ENCODE data around the gene ZBED2. TPM values are rescaled to one million over a fixed set of nuclear protein-coding genes. Genes with fewer than 3 reads are reported as not detected.

The ZBED2 gene
- total and polyA plus RNA-seq, 2 of the 8 experiments (the other 6 are each of a cell fraction or from before 2014, with no cell fraction given), result not detected

DNA sequence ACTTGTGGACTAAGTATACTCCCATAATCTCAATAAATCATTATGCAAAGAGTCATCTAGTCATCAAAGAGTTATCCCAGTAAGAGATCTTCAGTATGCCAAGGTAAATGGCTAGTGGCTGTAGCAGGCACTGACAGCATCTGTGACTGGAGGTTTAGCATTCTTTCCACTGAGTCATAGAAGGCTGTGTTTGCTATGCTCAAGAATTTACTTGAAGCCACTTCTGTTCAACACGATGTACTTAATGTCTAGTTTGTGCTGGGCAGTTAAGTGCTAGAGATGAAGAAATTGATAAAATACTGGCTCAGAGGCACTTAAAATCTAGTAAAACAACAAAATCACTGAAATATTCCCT is 13.0 kb downstream of the ZBED2 start:
- Histone ChIP-seq H3K4ac (replicated peaks; ENCODE audit: insufficient read length, low read depth, low read length) (no peak overlapping the region), H4K8ac (ENCODE audit: extremely low read depth, insufficient read depth, low read length) (no peak overlapping the region), H3K27me3 (replicated peaks in 1 of 4; ENCODE audit: control insufficient read depth in 3 of 4, extremely low read depth in 1 of 4, insufficient read depth in 3 of 4, low read length in 3 of 4) (no peaks in the 10 kb centered on the region), H3K4me1 (replicated peaks in 1 of 4; ENCODE audit: control insufficient read depth in 3 of 4, insufficient read depth in 4 of 4, low read length in 3 of 4) (no peaks in the 10 kb centered on the region), H3K14ac (ENCODE audit: insufficient read length) (no peak overlapping the region), H2BK12ac (ENCODE audit: low read depth, low read length) (no peak overlapping the region), H2BK15ac (ENCODE audit: low read length) (no peak overlapping the region), H3K23ac (ENCODE audit: insufficient read length) (no peak overlapping the region), H3K4me3 (ENCODE audit: extremely low read depth in 1 of 4, insufficient read depth in 2 of 4, low read depth in 3 of 4, low read length in 4 of 4) (no peak overlapping the region), H2AK5ac (ENCODE audit: low read depth, low read length) (no peak overlapping the region), H2BK5ac (ENCODE audit: low read depth, low read length) (no peak overlapping the region), H3K9ac (replicated peaks in 1 of 4; ENCODE audit: extremely low read depth in 1 of 4, low read depth in 3 of 4, low read length in 3 of 4) (no peak overlapping the region), H3K18ac (ENCODE audit: extremely low read depth, low read length) (no peak overlapping the region), H3K36me3 (ENCODE audit: control insufficient read depth in 2 of 4, insufficient read depth in 4 of 4, low read length in 3 of 4) (no peaks in the 10 kb centered on the region), H2AFZ (ENCODE audit: low read length) (no peak overlapping the region), H4K20me1 (replicated peaks in 1 of 2; ENCODE audit: control insufficient read depth in 1 of 2, insufficient read depth in 2 of 2, low read length in 2 of 2) (no peaks in the 10 kb centered on the region), H2BK120ac (replicated peaks; ENCODE audit: low read depth, low read length) (no peak overlapping the region), H3K56ac (replicated peaks; ENCODE audit: insufficient read length, low read depth, low read length) (no peak overlapping the region), H4K91ac (replicated peaks; ENCODE audit: insufficient read length, low read length) (no peak overlapping the region), H3K23me2 (ENCODE audit: low read depth, low read length) (no peaks in the 10 kb centered on the region), H3K4me2 (ENCODE audit: insufficient read depth in 1 of 2, low read depth in 2 of 2, low read length in 2 of 2) (no peak overlapping the region), H3K9me3 (ENCODE audit: insufficient read depth in 2 of 2, low read depth in 1 of 2, low read length in 1 of 2) (peaks cover 4 to 7% of the 10 kb centered on the region in 2 experiments; a peak in 2 of 4 replicates), H3K79me2 (ENCODE audit: control insufficient read depth in 1 of 2, insufficient read depth in 2 of 2, low read length in 2 of 2) (no peaks in the 10 kb centered on the region), H4K5ac (ENCODE audit: insufficient read length, low read depth, low read length) (no peak overlapping the region), H2BK20ac (ENCODE audit: low read length) (no peak overlapping the region), H3K27ac (ENCODE audit: low read depth, low read length) (no peak overlapping the region), H3K79me1 (ENCODE audit: low read depth, low read length) (no peaks in the 10 kb centered on the region)
- 89% methylated on average over 1 of the region's 1 CpG; no CpG with 5 or more reads in 1 of the 2 experiments for WGBS, 2 experiments (ENCODE audit: extremely low coverage in 1 of 2, insufficient coverage in 1 of 2, insufficient read length in 1 of 2, insufficient replicate concordance in 2 of 2, low coverage in 1 of 2, low lambda C conversion rate in 2 of 2, missing lambda C conversion rate in 1 of 2)
- FAIRE-seq (no peak), DNase-seq (ENCODE audit: low read depth in 1 of 2, low spot score in 2 of 2) (no peak)
- ChIA-PET CTCF (ENCODE audit: partially characterized antibody) (interaction anchor here (1.0 kb wide), 1 partner anchor 11 kb away, joined by 3 read pairs; no protein-coding TSS in a partner anchor), POLR2A (ENCODE audit: partially characterized antibody) (no interaction called here)
- no peak for TF ChIP-seq CHD7 (IDR thresholded peaks at IDR 0.05; ENCODE audit: insufficient replicate concordance, low read length)

Measured in H1 (cell line).